ENCODE results near the gene STYXL2.

STYXL2 gene

DNA sequence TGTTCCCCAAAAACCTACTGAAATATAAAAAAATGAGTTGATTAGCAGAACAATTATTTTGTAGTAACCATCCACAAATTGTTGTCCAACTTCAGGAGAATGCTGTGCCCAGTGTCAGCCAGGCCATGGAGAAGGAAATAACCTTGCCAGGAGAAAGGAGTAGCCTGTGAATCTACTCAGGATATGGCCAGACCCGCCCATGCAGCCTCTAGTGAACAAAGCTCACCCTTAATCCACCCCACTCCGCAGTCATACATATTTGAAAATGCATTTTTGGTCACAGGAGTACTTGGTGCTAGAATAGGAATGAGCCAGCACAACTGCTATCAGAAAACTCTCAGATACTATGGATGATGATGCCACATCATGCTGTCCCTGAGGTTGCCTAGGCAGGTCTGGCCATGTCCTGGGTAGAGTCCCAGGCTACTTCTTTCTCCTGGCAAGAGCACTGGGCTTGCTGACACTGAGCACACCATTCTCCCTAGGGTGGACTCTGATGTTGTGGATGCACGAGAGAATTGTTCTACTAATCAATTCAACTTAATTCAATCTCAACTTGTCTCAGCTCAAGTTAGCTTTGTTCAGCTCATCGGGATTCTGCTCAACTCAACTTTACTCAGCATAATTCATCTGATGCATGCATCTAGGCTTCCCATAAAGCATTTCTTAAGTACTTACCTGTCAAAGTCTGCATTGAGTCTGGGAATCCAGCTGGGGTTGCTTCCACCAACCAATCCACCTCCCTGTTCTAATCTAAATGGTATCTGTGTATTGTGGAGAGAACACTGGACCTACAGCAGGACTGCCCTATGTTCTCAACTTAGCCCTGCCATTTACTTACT is 18.2 kb downstream of the STYXL2 start:
- DNase-seq: no peak

DNA sequence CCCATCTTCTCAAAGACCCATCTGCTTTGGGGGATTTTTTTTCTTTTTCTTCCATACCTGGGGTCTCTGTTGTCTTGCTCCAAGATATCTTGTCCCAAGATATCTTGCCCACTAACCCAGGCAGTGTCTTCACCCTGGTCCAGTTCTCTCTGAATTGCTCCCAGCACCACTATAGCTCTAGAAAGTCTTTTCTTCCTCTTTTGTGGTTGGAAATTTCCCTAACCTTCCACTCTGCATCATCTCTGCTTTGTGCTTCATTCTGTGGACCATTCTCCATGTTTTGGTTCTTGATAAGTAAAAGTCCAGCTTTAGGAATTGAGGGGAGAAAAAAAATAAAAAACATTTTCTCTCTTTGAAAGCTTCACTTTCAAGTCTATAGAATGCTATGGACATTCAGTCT is 20.9 kb downstream of the STYXL2 start:
- no peak for DNase-seq

DNA sequence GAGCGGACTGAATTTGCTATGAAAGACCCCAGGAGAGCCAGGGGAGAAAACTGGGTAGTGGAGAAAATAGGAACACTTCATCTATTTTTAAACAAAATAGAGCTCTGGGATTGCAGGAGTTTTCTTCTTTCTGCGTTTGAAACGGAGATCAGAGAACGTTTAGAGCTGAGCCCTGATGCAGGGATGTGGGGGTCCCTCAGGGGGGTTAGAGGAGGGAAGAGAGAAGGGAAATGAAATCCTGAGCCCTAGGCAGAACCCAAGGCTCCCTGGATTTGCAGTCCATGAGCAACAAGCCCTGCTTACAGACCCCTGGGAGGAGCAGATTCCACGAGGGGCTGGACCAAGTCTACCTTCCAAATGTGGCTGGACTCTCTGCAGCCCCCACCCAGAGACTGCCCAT is 21.8 kb downstream of the STYXL2 start:
- DNase-seq: no peak

DNA sequence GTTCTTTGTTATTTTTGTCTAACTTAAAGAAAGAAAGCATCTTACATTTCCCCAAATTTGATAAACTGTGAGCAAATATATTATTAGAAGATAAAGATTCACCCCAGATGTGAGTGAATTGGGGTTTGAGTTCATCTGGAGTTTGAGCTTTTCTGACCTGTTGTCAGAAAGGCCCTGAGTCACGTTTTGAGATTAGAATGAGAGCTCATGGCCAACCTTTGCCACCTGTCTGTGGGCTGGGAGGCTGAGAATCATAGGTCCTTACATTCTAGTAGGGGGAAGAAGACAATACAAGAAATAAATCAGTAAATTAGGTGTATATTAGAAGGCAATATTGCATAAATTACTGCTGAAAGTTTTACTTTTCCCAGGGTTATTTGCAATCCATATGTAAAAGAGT is 22.3 kb downstream of the STYXL2 start:
- no peak for DNase-seq

DNA sequence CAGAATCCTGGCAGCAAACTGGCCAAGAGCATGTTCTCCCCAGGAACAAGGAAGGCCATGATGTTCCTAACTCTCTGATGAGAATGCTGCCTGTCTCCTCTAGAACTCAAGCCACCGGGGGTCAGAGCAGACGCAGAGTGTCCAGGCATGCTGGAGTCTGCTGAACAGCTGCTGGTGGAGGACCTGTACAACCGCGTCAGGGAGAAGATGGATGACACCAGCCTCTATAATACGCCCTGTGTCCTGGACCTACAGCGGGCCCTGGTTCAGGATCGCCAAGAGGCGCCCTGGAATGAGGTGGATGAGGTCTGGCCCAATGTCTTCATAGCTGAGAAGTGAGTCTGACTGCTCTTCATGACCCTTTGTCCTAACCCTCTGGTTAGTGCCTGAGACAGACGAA is 23.4 kb downstream of the STYXL2 start:
- DNase-seq: no peak

DNA sequence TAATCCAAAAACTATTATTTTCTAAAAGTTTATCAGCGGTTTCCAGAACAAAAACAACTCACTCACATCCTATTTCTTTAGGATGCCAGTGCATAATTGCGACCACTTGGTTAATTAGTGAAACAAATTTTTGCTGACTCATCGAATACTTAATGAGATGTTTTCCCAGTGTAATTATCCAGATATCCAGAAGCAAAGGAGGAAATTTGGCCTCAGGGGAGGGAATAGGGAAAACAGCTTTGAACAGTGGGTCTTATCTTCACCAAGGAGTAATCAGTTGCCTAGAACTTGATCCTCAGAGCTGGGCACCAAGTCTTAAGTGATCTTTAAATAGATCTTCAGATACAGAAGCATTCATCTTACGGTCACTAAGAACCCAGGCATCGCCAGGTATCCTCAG is 24.3 kb downstream of the STYXL2 start:
- DNase-seq: no peak

DNA sequence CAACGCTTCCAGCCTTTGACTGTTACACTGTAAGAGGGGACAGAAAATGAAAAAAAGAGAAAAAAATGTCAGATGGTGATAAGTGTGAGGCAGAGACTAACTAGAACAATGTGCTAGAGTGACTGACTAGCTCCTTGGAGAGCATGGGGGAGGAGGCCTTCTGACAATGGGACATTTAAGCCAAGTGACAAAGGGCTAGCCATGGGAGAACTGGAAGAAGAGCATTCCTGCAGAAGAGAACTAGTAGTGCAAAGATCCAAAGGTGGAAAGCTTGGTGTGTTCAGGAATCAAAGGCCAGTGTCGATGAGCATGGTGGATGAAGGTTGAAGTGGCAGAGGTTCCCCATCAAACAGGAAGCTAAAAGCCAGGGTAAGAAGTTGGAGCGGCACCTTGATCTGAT is 25.8 kb downstream of the STYXL2 start:
- no peak for DNase-seq

DNA sequence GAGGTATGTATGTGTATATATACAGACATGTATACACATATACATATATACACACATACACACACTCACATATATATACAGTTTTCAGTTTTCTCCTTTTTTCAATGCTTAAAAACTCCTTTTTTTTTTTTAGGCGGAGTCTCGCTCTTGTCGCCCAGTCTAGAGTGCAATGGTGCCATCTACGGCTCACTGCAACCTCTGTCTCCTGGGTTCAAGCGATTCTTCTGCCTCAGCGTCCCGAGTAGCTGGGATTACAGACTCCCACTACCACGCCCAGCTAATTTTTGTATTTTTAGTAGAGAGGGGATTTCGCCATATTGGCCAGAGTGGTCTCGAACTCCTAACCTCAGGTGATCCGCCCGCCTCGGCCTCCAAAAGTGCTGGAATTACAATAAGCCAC is 27.0 kb downstream of the STYXL2 start:
- no peak for DNase-seq

DNA sequence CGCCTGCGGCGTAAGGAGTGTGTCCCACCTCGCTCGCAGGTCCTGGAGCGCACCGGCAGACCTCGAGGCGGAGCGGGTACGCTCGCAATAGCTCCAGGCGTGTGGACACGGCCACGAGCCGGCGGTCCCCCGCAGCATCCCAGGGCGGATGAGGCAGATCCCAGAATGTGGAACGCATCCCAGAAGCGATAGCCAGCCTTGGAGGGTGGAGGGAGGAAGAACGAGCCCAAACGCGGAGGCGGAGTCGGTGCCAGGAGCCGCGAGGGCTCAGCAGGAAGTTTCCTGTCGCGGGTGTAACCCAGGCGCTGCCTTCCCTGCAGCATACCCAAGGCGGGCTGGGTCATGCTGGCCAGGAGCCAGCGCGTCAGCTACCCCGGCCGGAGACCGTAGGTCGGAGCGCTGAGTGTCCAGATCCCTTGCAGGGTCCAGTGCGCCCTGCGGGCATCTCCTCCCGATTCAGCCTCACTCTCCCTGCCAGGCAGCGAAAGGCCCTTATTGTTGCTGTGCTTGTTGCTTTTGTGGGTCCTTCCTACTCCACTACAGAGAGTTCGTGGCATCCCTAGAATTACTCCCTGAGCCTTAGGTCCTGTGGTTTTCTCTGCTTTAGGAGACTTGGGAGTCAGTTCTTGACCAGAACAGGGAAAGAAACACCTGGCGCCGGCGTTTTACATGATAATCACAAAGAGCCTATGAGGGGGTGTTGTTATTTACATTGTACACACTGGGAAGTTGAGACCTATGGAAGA is 27.7 kb downstream of the STYXL2 start:
- no peak for DNase-seq

DNA sequence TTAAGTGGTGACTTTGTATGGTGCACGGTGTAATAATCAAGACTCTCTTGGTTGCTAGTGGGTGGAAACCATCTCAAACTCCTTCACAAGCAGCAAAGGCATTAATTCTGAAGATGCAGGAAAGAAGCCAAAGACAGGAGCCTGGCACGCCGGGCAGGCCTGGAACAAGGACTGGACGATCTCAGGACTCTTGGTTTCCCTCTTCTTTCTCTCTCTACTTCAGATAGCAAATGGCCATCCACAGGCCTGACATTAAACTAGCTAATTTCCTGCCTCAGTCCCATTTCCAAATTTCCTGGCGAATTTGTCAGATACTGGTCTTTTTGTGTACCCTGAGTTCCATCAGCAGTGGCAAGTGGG is 28.2 kb downstream of the STYXL2 start:
- no peak for DNase-seq

DNA sequence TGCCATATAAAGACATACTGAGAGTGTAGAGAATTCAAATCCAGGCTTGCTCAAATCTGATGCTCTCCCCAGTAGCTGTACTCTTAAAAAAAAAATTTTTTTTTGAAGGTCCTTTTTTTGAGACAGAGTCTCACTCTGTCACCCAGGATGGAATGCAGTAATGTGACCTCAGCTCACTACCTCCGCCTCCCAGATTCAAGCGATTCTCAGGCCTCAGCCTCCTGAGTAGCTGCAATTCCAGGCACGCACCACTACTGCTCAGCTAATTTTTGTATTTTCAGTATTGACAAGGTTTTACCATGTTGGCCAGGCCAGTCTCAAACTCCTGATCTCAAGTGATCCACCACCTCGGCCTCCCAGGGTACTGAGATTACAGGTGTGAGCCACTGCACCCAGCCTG is 28.7 kb downstream of the STYXL2 start:
- DNase-seq: no peak

DNA sequence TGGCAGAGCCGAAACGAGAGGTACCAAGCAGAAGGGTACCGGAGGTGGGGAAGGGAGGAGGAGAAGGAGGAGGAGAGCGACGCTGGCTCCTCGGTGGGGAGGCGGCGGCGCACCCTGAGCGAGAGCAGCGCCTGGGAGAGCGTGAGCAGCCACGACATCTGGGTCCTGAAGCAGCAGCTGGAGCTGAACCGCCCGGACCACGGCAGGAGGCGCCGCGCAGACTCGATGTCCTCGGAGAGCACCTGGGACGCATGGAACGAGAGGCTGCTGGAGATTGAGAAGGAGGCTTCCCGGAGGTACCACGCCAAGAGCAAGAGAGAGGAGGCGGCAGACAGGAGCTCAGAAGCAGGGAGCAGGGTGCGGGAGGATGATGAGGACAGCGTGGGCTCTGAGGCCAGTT is 32.4 kb downstream of the STYXL2 start:
- no peak for DNase-seq

DNA sequence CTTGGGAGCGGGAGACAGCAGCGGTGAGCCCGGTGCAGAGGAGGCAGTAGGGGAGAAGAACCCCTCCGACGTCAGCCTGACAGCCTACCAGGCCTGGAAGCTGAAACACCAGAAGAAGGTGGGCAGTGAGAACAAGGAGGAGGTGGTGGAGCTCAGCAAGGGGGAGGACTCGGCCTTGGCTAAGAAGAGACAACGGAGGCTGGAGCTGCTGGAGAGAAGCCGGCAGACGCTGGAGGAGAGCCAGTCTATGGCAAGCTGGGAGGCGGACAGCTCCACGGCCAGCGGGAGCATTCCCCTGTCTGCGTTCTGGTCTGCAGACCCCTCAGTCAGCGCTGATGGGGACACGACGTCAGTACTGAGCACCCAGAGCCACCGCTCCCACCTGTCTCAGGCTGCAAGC is 32.9 kb downstream of the STYXL2 start:
- no peak for DNase-seq

DNA sequence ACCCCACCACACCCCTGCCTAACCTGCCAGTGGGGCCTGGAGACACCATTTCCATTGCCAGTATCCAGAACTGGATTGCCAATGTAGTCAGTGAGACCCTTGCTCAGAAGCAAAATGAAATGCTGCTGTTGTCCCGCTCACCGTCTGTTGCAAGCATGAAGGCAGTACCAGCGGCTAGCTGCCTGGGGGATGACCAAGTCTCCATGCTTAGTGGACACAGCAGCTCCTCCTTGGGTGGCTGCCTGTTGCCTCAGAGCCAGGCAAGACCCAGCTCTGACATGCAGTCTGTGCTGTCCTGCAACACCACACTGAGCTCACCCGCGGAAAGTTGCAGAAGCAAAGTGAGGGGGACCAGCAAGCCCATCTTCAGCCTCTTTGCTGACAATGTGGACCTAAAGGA is 33.4 kb downstream of the STYXL2 start:
- DNase-seq: no peak

DNA sequence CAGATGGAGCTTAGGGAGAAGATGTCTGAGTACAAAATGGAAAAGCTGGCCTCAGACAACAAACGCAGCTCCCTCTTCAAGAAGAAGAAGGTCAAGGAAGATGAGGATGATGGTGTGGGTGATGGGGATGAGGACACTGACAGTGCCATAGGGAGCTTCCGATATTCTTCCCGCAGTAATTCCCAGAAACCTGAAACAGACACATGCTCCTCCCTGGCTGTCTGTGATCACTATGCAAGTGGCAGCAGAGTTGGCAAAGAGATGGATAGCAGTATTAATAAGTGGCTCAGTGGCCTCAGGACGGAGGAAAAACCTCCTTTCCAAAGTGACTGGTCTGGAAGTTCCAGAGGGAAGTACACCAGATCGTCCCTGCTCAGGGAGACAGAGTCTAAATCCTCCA is 33.8 kb downstream of the STYXL2 start:
- DNase-seq: no peak

DNA sequence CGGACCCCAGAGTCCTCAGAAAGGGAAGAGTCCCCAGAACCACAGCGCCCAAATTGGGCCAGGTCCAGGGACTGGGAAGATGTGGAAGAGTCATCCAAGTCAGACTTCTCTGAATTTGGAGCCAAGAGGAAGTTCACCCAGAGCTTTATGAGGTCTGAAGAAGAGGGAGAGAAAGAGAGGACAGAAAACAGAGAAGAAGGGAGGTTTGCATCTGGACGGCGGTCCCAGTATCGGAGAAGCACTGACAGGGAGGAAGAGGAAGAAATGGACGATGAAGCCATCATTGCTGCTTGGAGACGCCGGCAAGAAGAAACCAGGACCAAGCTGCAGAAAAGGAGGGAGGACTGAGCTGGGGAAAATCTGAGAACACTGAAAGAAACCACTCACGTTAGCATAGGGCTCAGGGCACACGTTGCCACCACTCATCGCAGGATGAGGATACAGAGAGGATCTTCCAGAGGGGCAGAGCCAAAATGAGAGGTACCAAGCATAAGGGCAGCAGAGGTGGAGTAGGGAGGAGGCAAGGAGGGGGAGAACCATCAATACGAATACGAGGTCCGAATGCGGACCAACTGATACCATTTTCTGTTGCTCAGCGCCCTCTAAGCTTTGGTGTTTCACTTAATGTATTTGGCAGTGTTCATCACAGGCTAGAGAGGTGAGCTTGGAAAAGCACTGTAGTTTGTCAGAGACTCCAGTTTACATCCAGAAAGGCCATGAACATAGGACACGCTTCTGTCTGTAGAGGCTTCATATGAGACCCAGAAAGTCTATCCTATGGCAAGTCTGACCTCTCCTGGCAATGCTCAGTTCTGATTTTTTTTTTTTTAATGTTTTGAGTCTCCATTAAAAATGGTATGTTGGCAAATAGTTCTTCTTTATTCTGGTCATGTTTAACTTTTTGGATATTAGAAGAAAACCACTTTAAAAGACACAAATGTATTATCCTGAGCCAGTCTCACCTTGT is 34.7 kb downstream of the STYXL2 start:
- no peak for DNase-seq

DNA sequence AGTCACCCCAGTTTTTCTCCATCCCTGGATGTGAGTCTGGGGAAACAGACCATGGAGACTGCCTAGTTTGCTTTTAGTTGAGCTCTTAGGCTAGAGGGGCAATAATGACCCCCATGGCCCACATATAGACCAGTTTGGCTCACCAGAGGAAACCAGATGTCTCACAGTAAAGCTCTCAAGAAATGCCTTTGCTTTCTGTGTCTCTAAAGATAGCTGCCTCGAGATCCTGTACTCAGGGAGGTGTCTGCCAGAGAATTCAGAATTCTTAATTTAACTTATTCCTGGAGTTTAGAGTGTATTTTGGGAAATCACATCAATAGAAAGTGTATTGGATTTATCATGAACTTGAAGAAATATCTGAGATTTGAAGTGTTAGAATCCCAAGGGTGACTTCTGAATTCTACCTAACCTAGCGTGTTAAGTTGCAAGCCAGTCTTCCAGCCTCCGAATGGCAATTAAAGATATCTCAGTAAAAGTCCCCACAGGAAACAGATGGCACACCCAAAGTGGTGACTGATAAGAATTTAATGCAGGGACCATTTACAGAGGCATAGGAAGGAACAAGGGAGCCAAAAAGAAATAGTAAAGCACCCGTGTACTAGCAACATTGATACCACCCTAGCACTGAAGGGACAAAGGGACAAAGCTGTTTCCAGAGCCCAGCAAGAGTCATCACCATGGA is 37.1 kb downstream of the STYXL2 start:
- DNase-seq: no peak

DNA sequence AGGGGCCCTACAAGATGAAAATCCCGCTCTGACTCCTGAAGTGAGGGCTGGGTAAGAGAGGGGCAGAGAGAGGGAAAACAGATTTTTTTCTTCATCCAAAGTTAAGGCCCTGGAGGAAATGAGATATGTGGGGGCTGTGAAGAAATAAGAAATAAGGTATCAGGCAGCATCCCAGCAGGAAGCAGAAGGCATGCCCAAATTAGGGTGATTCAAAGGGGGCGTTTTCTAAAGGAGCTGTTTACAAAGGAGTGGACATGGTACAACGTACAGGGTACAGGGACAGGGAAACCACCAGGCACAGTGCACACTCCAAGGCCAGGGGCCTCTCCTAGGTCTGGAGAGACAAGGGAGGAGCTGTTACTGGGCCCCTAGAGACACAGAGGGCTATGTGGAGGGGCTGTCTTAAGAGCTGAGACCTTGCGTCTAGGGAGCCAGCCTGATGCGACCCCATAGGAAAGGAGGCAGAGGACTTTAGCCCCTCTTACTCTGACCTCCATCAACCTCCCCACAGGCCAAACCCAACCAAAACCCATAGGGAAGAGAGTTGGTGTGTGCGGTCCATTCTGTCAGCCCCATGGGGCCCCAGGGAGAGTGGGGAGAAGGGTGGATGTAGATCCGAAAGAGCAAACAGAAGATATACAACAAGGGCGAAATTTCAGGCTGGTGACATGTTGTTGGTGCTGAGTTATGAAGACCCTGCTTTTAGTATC is 38.6 kb downstream of the STYXL2 start:
- no peak for DNase-seq

DNA sequence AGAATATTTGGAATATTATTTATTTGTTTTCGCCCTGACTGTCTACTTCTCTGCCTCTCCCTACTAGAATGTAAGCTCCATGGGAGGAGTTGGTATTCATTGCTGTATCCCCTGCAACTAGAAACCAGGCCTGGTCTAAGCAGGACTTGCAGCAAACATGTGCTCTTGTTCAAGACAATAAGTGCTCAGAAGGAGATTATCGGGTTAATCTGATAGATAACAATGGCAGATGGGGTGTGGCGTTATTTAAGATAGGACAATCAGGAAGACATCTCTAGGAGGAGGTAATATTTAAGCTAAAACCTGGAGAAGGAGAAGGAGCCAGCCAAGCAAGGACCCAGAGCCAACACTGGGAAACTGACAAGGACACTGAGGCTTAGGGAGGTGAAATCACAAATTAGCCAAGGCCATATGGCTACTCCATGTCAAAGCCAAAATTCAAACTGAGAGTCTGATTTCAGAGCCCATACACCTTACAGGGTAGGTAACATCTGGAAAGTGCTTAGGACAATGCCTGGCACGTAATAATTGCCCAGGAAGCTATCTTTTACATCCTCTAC is 41.5 kb downstream of the STYXL2 start:
- DNase-seq: no peak

DNA sequence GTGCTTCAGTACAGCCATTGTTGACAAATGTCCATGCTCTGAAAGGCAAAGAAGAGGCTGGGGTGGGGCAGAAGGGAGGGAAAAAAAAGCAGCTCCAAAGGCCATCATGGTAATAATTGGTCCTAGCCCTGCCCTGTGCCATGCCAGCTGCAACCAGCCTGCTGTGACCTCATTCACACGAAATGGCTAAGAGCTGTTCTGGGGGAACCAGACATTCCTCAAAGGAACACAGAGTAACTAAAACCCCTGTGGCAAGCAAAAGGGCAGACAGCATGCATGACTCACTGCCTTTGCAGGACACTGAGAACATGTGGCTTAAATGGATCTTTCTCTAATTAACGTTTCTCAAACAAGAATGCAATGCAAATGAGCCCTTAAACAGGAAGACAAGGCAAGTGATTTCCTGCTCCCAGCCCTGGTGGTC is 42.3 kb downstream of the STYXL2 start:
- no peak for DNase-seq

DNA sequence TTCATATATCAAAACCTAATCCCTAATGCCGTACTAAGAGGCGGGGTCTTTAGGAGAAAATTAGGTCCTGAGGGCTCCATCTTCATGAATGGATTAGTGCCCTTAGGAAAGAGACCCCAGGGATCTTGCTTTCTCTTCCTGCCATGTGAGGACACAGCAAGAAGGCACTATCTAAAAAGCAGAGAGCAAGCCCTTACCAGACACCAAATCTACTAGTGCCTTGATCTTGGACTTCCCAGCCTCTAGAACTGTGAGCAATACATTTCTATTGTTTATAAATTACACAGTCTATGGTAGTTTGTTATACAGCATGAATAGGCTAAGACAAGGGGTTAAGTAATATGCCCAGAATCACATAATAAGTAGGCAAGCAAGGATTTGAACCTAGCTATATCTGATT is 42.9 kb downstream of the STYXL2 start:
- DNase-seq: no peak

DNA sequence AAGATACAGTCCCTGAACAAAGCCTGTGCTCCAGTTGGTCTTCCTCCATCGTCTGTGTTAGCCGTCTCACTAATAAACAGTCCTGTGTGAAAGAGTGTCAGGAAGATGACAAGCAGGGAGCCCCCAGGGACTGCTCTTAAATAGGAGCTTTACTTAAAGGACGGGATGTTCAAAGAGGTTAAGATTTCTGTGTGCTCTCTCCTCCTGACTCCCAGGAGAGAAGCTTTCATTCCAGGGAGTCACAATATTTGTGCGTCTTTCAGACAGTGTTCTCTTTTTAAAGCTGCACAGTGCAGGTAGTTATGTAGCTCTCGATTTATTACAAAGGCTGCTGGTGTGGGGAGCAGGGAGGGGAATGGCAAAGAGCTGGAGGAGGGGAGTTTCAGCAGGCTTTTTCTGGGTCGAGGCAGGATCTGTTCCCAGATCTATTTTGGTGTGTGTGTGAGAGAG is 43.5 kb downstream of the STYXL2 start:
- no peak for DNase-seq

Data from NCI-H2081 treated with DMSO at 0.1 percent for 48 hours (cell line).